Pancreas (tissue), 10 donors: ENCODE data around the gene FXYD4. TPM values are rescaled to one million over a fixed set of nuclear protein-coding genes. Genes with fewer than 3 reads are reported as not detected.

Source experiments
- ATAC-seq, 4 donors: fragments of 200-7000 bp; cut with Tn5 transposase; one replicate each; pipeline versions ENCODE4 v1.8.0 to v1.9.1; 2020; ENCODE audit warnings: mild to moderate bottlenecking in 4 of 4, moderate library complexity in 4 of 4
- DNase-seq, 6 donors: peaks; one replicate each; pipeline ENCODE4 v3.0.0-alpha.2; 2020
- FAIRE-seq: peaks from 2 replicates; lab custom pipeline; 2012; peaks lifted over from hg19 to GRCh38; lab: Jason Lieb, UNC
- H3K27ac ChIP-seq, 4 donors: fragments of 200-600 bp; sonication (generic); 1 replicate in 3 of 4; 2 replicates in 1 of 4; pipeline versions ENCODE4 v1.5.0 to v1.8.0; 2020
- H3K27me3 ChIP-seq, 4 donors: fragments of 200-600 bp; one replicate each; pipeline ENCODE4 v1.8.0; 2021
- H3K36me3 ChIP-seq, 3 donors: fragments of 200-600 bp; sonication (generic) in 1 of 3; one replicate each; pipeline versions ENCODE4 v1.5.0 to v1.8.0; 2020 to 2021
- H3K4me1 ChIP-seq, 3 donors: fragments of 200-600 bp; one replicate each; pipeline ENCODE4 v1.8.0; 2021
- H3K4me3 ChIP-seq, 4 donors: fragments of 200-600 bp; sonication (generic) in 2 of 4; one replicate each; pipeline versions ENCODE4 v1.5.0 to v1.8.0; 2020 to 2021
- H3K9me3 ChIP-seq, 4 donors: fragments of 200-600 bp; one replicate each; pipeline ENCODE4 v1.8.0; 2021
- WGBS, 2 donors: extraction: QIAGEN DNeasy Blood & Tissue Kit; methylation state at CpG; one replicate each; pipeline ENCODE4 v1.1.7; 2013; 5-methylcytosine and 5-hydroxymethylcytosine counted together
- intact Hi-C, 3 donors: fragments of 100-400 bp; cut with DNase I; formaldehyde crosslinking; loops; one replicate each; pipeline versions ENCODE4 v1.11.1 to v1.14.2; 2022
- polyA plus RNA-seq, 2 donors: library from polyadenylated mRNA; stranded (reverse); fragments of 200-250 nt; gene quantifications; one replicate each; pipeline ENCODE4 v1.2.3, GENCODE V29; 2013
- total RNA-seq, 6 donors: library from RNA; stranded (reverse); fragmentation: NEBNext Ultra II Directional in 4 of 6; extraction: Animal tissue kit (Norgen Biotek cat#: 25700) in 4 of 6; gene quantifications; one replicate each; pipeline versions ENCODE4 v1.2.1 to v1.2.4, GENCODE V29; 2021 to 2023
- TF ChIP-seq, protein P1 (sequence below), 4 donors: fragments of 200-600 bp; sonication (generic) in 3 of 4; IDR thresholded peaks; one replicate each; pipeline versions ENCODE4 v1.5.0 to v1.8.0; 2021; ENCODE audit warnings: antibody characterized with exemption in 4 of 4
- donor health status: healthy with polysubstance abuse.
- donor health status: DM: no; HTN: no; CAD: no; lungs with moderate emphysema.
- donor health status: DM: no; HTN: no; CAD: no.
- donor health status: control.
- donor health status: control.
- donor health status: Bipolar disorder and iron deficiency.
- donor health status: DM: yes; HTN: yes; CAD: no.
- donor health status: DM: no; HTN: no; CAD: no.
- donor health status: DM: no; HTN: no; CAD: no.
- donor health status: DM: yes; HTN: yes; CAD: no.

FXYD4 gene
- total and polyA plus RNA-seq, 8 donors: 0.28 to 0.31 TPM; not detected in 6

DNA sequence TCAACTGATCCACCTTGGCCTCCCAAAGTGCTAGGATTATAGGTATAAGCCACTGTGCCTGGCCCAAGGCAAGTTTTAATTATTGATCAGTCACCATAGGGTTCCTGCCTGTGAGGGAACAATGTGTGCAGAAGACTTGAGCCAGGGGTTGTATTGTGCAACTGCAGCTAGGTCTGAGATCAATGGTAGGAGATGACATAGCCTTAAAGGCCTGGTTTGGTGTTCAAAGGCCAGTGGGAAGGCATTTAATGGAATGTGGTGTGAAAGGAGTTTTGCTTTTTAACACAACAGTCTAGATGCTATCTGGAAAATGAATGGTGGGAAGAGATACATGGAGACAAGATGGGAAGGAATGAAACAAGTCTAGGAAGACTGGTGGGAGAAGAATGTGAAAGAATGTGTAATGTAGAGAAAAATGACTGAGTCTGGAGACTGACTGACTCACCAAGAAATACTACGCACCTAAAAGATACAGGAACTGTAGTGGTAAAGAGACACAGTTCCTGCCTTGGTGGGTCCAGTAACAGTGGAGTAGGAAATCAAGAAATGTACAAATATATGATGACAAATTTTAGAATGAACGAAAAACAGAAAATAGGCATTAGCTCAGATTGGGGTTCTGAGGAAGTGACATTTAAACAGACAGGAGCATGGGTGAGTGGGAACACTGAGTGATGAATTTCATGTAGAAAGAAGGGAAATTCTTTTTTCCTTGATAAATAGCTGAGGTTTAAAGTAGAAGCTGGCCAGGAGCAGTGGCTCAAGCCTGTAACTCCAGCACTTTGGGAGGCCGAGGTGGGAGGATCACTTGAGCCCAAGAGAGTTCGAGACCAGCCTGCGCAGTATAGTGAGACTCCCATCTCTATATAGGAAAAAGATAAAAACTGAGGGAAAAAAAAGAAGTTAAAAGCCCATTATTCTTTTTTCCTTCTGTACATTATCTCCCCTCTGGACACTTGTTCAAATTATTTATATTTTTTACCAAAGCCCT is 28.2 kb downstream of the FXYD4 start:
- intact Hi-C loops: no loop called here
- TF ChIP-seq, protein P1, sequence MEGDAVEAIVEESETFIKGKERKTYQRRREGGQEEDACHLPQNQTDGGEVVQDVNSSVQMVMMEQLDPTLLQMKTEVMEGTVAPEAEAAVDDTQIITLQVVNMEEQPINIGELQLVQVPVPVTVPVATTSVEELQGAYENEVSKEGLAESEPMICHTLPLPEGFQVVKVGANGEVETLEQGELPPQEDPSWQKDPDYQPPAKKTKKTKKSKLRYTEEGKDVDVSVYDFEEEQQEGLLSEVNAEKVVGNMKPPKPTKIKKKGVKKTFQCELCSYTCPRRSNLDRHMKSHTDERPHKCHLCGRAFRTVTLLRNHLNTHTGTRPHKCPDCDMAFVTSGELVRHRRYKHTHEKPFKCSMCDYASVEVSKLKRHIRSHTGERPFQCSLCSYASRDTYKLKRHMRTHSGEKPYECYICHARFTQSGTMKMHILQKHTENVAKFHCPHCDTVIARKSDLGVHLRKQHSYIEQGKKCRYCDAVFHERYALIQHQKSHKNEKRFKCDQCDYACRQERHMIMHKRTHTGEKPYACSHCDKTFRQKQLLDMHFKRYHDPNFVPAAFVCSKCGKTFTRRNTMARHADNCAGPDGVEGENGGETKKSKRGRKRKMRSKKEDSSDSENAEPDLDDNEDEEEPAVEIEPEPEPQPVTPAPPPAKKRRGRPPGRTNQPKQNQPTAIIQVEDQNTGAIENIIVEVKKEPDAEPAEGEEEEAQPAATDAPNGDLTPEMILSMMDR (IDR thresholded peaks at IDR 0.05): no peak
- no peak for ATAC-seq
- Histone ChIP-seq H3K4me1 (peaks cover 10 to 48% (median 31%) of the 10 kb centered on the region in 3 donors), H3K36me3 (no peaks in the 10 kb centered on the region), H3K4me3 (no peak overlapping the region), H3K27ac (no peak overlapping the region), H3K9me3 (no peaks in the 10 kb centered on the region), H3K27me3 (no peaks in the 10 kb centered on the region)
- no peak for FAIRE-seq
- no peak for DNase-seq
- 92% methylated on average over 5 of the region's 5 CpGs for WGBS, 2 donors

DNA sequence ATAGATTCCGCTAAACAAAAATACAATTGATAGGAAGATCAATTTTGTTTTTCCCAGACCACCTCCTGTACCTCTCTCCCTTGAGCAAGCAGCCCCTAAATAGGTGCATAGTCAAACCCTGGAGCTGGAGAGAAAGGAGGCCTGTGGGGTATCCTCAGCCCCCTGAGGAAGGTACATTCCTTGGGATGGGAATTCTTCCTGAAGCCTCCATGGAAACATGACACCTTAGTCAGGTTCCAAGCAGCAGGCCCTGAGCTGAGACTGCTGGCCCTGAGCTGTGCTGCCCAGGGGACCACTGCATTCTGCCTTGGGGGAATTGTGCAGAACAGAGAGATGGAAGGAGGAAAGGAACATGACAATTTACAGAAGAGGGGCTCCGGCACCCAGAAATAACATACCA is 30.2 kb downstream of the FXYD4 start:
- intact Hi-C loops: no loop called here
- WGBS, 2 donors: 65 to 72% methylated on average over 2 of the region's 2 CpGs
- DNase-seq (peak in 1 of 6 donors; percentile 27), ATAC-seq (no peak), FAIRE-seq (no peak)
- Histone ChIP-seq H3K4me1 (peaks cover 10 to 63% (median 27%) of the 10 kb centered on the region in 3 donors), H3K4me3 (no peak overlapping the region), H3K9me3 (no peaks in the 10 kb centered on the region), H3K36me3 (no peaks in the 10 kb centered on the region), H3K27me3 (no peaks in the 10 kb centered on the region), H3K27ac (no peak overlapping the region)
- TF ChIP-seq, protein P1 (IDR thresholded peaks at IDR 0.05): no peak

DNA sequence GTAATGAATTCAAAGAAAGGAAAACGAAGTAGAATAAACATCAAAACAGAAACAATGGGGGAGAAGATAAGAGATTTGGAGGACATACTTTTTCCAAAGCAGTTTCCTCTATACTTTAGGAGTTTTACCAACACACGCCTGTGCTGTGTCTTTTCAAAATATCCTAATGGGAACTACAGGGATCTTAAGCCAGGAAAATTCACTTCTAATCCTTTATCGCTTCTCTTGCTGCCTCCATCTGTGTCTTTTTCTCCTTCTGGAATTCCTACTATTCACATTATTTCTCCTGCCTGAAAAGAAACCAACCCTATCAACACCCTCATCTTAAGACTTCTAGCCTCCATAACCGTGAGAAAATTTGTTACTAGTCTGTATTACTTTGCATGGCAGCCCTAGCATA is 30.7 kb downstream of the FXYD4 start:
- DNase-seq (no peak), ATAC-seq (no peak), FAIRE-seq (no peak)
- no peaks in the 10 kb centered on the region for H3K9me3 ChIP-seq
- no peak overlapping the region for H3K27ac ChIP-seq
- no peak overlapping the region for H3K4me3 ChIP-seq
- H3K36me3 ChIP-seq: no peaks in the 10 kb centered on the region
- peaks cover 10 to 63% (median 27%) of the 10 kb centered on the region in 3 donors for H3K4me1 ChIP-seq
- WGBS, 2 donors: 57 to 61% methylated on average over 4 of the region's 4 CpGs
- no peaks in the 10 kb centered on the region for H3K27me3 ChIP-seq
- intact Hi-C loops: no loop called here
- TF ChIP-seq, protein P1 (IDR thresholded peaks at IDR 0.05): no peak

DNA sequence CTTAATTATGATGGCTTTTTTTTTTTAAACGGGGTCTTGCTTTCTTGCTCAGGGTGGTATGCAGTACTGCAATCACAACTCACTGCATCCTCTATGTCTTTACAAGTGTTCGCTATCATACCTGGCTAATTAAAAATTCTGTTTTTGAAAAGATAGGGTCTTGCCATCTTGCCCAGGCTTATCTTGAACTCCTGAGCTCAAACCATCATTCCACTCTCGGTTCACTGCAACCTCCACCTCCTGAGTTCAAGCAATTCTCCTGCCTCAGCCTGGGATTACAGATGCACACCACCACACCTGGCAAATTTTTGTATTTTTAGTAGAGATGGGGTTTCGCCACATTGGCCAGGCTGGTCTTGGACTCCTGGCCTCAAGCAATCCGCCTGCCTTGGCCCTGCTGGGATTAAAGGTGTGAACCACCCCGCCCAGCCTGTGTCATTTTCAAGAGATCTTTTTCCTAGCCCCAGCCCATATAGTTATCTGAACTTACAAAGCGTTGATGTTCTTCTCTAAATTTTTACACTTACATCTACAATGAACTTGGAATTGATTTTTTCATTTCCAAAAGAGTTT is 31.5 kb downstream of the FXYD4 start:
- 86% methylated on average over 7 of the region's 7 CpGs for WGBS, 2 donors
- FAIRE-seq (no peak), DNase-seq (peak in 1 of 6 donors; percentile 22), ATAC-seq (no peak)
- H3K27ac ChIP-seq: no peak overlapping the region
- H3K4me1 ChIP-seq: peaks cover 6 to 59% (median 26%) of the 10 kb centered on the region in 3 donors
- intact Hi-C loops: no loop called here
- H3K36me3 ChIP-seq: no peaks in the 10 kb centered on the region
- no peaks in the 10 kb centered on the region for H3K9me3 ChIP-seq
- no peaks in the 10 kb centered on the region for H3K27me3 ChIP-seq
- H3K4me3 ChIP-seq: no peak overlapping the region
- TF ChIP-seq, protein P1 (IDR thresholded peaks at IDR 0.05): no peak
